SK-N-SH treated with all-trans-retinoic acid at 6 μM for 48 hours (cell line): ENCODE results near the gene AGTPBP1.

Experiments
- ATAC-seq: fragments of 200-7000 bp; cut with Tn5 transposase; 3 replicates; pipeline ENCODE4 v1.9.1; 2020; ENCODE audit warnings: mild to moderate bottlenecking, moderate library complexity
- ARNTL ChIP-seq: fragments of 450-650 bp; formaldehyde crosslinking; IDR thresholded peaks from 2 replicates; pipeline ENCODE4 v1.5.0; 2020; ENCODE audit warnings: low read depth, mild to moderate bottlenecking, moderate library complexity, borderline replicate concordance
- BACH2 ChIP-seq: fragments of 250-450 bp; sonication (Bioruptor Pico); IDR thresholded peaks from 2 replicates; pipeline ENCODE4 v1.9.0; 2021; ENCODE audit warnings: mild to moderate bottlenecking, borderline replicate concordance
- CSDC2 ChIP-seq: fragments of 250-450 bp; sonication (Bioruptor Pico); IDR thresholded peaks from 2 replicates; pipeline ENCODE4 v1.5.0; 2020; ENCODE audit warnings: mild to moderate bottlenecking, moderate library complexity
- ESRRG ChIP-seq: fragments of 250-450 bp; sonication (Bioruptor Pico); IDR thresholded peaks from 2 replicates; pipeline ENCODE4 v1.6.1; 2021; ENCODE audit warnings: mild to moderate bottlenecking
- GLIS3 ChIP-seq: fragments of 250-450 bp; sonication (Bioruptor Pico); IDR thresholded peaks from 2 replicates; pipeline ENCODE4 v1.5.0; 2020; ENCODE audit warnings: mild to moderate bottlenecking, moderate library complexity
- ISL1 ChIP-seq: fragments of 250-450 bp; sonication (Bioruptor Pico); IDR thresholded peaks from 2 replicates; pipeline ENCODE4 v2.1.2; 2022; ENCODE audit warnings: mild to moderate bottlenecking, moderate library complexity
- OSR1 ChIP-seq: fragments of 250-450 bp; sonication (Bioruptor Pico); IDR thresholded peaks from 2 replicates; pipeline ENCODE4 v1.8.0; 2022; ENCODE audit warnings: moderate library complexity, mild to moderate bottlenecking, inconsistent platforms
- PPARA ChIP-seq: fragments of 250-450 bp; sonication (Bioruptor Pico); IDR thresholded peaks from 2 replicates; pipeline ENCODE4 v1.5.0; 2020; ENCODE audit warnings: mild to moderate bottlenecking, borderline replicate concordance
- RARB ChIP-seq: fragments of 250-450 bp; sonication (Bioruptor Pico); IDR thresholded peaks from 2 replicates; pipeline ENCODE4 v1.8.0; 2021; ENCODE audit warnings: mild to moderate bottlenecking, moderate library complexity
- SNAI2 ChIP-seq: fragments of 250-450 bp; sonication (Bioruptor Pico); IDR thresholded peaks from 2 replicates; pipeline ENCODE4 v1.5.0; 2020; ENCODE audit warnings: mild to moderate bottlenecking, moderate library complexity
- TOX ChIP-seq: fragments of 250-450 bp; sonication (Bioruptor Pico); IDR thresholded peaks from 2 replicates; pipeline ENCODE4 v1.8.0; 2021; ENCODE audit warnings: mild to moderate bottlenecking, moderate library complexity, borderline replicate concordance
- ZC3H10 ChIP-seq: fragments of 250-450 bp; sonication (Bioruptor Pico); IDR thresholded peaks from 2 replicates; pipeline ENCODE4 v1.5.1; 2021; ENCODE audit warnings: mild to moderate bottlenecking, moderate library complexity
- ZFP3 ChIP-seq: fragments of 250-450 bp; sonication (Bioruptor Pico); IDR thresholded peaks from 2 replicates; pipeline ENCODE4 v1.5.0; 2020; ENCODE audit warnings: mild to moderate bottlenecking, moderate library complexity
- ZFP30 ChIP-seq: fragments of 450-650 bp; formaldehyde crosslinking; IDR thresholded peaks from 2 replicates; pipeline ENCODE4 v1.5.0; 2022; ENCODE audit warnings: mild to moderate bottlenecking, moderate library complexity
- ZNF565 ChIP-seq: fragments of 450-650 bp; formaldehyde crosslinking; conservative IDR thresholded peaks from 2 replicates; pipeline ENCODE4 v1.5.0; 2020; ENCODE audit warnings: low read depth, mild to moderate bottlenecking, moderate library complexity
- ZNF70 ChIP-seq: fragments of 450-650 bp; formaldehyde crosslinking; IDR thresholded peaks from 2 replicates; pipeline ENCODE4 v1.5.0; 2020; ENCODE audit warnings: mild to moderate bottlenecking, moderate library complexity
- ZNF8 ChIP-seq: fragments of 450-650 bp; formaldehyde crosslinking; IDR thresholded peaks from 2 replicates; pipeline ENCODE4 v1.5.0; 2020; ENCODE audit warnings: mild to moderate bottlenecking, moderate library complexity
- TF ChIP-seq, protein P1 (sequence below): fragments of 250-450 bp; sonication (Bioruptor Pico); IDR thresholded peaks from 2 replicates; pipeline ENCODE4 v1.5.1; 2021; ENCODE audit warnings: mild to moderate bottlenecking, moderate library complexity
- TF ChIP-seq, protein P2 (sequence below): fragments of 250-450 bp; sonication (Bioruptor Pico); IDR thresholded peaks from 2 replicates; pipeline ENCODE4 v1.5.1; 2020; ENCODE audit warnings: low read depth, mild to moderate bottlenecking, moderate library complexity
- TF ChIP-seq, protein P3 (sequence below): fragments of 250-450 bp; sonication (Bioruptor Pico); IDR thresholded peaks from 2 replicates; pipeline ENCODE4 v1.8.0; 2021; ENCODE audit warnings: low read depth, mild to moderate bottlenecking, moderate library complexity, borderline replicate concordance
- TF ChIP-seq, protein P4 (sequence below): fragments of 250-450 bp; sonication (Bioruptor Pico); IDR thresholded peaks from 2 replicates; pipeline ENCODE4 v1.8.0; 2020; ENCODE audit warnings: mild to moderate bottlenecking, moderate library complexity, borderline replicate concordance

The AGTPBP1 gene

DNA sequence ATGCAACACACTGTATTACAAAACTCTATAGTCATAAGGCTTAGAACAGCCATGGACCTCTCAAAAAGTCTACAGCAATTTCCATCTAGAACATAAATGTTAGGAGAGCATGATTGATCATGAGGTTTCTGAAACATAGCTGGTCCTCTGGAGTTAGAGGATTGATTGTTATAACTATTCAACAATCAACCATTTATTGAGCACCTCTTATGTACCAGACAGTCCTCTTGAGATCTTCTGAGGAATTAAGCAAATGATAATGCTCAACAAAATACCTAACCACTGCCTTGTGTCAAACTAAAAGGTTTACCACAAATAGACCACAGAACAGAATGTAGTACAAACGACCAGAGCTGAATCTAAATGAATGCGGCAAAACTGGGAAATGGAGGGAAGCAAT, 3.4 kb upstream of the AGTPBP1 start:
- TF ChIP-seq ZC3H10 (CRISPR knock-in tag) = no peak
- no peak for TF ChIP-seq SNAI2 (CRISPR knock-in tag)
- TF ChIP-seq, protein P1, sequence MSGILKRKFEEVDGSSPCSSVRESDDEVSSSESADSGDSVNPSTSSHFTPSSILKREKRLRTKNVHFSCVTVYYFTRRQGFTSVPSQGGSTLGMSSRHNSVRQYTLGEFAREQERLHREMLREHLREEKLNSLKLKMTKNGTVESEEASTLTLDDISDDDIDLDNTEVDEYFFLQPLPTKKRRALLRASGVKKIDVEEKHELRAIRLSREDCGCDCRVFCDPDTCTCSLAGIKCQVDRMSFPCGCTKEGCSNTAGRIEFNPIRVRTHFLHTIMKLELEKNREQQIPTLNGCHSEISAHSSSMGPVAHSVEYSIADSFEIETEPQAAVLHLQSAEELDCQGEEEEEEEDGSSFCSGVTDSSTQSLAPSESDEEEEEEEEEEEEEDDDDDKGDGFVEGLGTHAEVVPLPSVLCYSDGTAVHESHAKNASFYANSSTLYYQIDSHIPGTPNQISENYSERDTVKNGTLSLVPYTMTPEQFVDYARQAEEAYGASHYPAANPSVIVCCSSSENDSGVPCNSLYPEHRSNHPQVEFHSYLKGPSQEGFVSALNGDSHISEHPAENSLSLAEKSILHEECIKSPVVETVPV (CRISPR knock-in tag) = no peak
- TF ChIP-seq ZNF565 (CRISPR knock-in tag) = no peak
- no peak for TF ChIP-seq TOX (CRISPR knock-in tag)
- no peak for TF ChIP-seq RARB (CRISPR knock-in tag)
- no peak for TF ChIP-seq ZFP3 (CRISPR knock-in tag)
- TF ChIP-seq OSR1 (CRISPR knock-in tag) = no peak
- TF ChIP-seq ARNTL (CRISPR knock-in tag) = no peak
- no peak for TF ChIP-seq BACH2
- TF ChIP-seq ZFP30 = no peak
- TF ChIP-seq CSDC2 (CRISPR knock-in tag) = no peak
- TF ChIP-seq ZNF70 (CRISPR knock-in tag) = no peak

DNA sequence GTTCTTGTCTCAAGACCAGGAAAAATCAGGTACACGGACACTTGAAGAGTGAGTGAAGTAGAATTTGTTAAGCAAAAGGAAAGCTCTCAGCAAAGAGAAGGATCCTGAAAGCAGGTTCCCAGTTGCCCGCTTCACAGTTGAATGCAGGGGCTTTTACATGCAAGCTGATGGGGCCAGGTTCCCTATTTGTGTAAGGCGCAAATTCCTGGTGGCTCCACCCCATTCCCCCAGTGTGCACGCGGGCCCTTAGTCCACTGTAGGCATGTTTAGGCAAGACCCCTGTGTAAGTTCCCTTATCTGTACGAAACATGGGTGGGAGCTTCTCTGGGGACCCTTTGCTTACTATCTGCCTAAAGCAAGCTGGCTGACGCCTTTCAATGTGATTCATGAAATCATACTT, 2.7 kb upstream of the AGTPBP1 start:
- no peak for ATAC-seq
- no peak for TF ChIP-seq BACH2
- no peak for TF ChIP-seq OSR1 (CRISPR knock-in tag)
- TF ChIP-seq ZC3H10 (CRISPR knock-in tag) = no peak
- TF ChIP-seq SNAI2 (CRISPR knock-in tag) = no peak
- TF ChIP-seq PPARA (CRISPR knock-in tag) = no peak
- TF ChIP-seq TOX (CRISPR knock-in tag) = no peak
- TF ChIP-seq, protein P1 (CRISPR knock-in tag) = no peak
- TF ChIP-seq ZNF565 (CRISPR knock-in tag) = no peak

More for the DNA sequence above, 3.4 kb upstream of the AGTPBP1 start:
- ATAC-seq = no peak

DNA sequence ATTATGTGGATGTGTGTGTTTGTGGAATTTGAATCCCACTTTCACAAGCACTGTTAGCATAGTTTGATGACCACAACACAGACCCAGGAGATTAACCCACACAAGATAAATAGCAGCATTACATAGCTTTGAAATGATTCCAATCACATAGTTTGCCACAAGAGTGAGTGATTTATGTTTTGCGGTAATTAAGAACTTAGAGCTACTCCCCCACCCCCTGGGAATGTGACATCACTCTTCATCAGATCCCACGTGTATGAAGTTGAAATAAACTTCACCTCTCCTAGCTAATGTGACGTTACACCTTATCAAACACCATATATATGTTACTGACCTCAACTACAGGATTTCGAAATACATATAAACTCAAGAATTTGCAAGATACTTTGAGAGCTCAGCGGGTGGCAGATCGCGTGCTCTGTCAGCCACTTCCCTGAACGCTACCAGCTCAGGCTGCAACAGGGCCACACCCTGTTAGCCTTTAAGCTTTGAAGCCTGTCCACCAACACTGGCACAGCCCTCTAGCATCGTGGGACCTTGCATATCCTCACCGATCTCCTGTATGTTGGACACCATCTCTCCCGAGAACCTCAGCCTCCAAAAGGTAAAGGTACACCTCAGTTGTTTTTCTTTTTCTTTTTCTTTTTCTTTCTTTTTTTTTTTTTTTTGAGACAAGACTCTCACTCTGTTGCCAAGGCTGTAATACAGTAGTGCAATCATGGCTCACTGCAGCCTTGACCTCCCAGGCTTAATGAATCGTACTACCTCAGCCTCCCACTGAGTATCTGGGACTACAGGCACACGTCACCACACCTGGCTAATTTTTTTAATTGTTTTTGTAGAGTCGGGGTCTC, 1.7 kb upstream of the AGTPBP1 start:
- TF ChIP-seq, protein P1 (CRISPR knock-in tag) = no peak
- TF ChIP-seq ISL1 (CRISPR knock-in tag) = no peak
- TF ChIP-seq OSR1 (CRISPR knock-in tag) = no peak
- TF ChIP-seq PPARA (CRISPR knock-in tag) = no peak
- TF ChIP-seq ESRRG (CRISPR knock-in tag) = no peak
- TF ChIP-seq, protein P2, sequence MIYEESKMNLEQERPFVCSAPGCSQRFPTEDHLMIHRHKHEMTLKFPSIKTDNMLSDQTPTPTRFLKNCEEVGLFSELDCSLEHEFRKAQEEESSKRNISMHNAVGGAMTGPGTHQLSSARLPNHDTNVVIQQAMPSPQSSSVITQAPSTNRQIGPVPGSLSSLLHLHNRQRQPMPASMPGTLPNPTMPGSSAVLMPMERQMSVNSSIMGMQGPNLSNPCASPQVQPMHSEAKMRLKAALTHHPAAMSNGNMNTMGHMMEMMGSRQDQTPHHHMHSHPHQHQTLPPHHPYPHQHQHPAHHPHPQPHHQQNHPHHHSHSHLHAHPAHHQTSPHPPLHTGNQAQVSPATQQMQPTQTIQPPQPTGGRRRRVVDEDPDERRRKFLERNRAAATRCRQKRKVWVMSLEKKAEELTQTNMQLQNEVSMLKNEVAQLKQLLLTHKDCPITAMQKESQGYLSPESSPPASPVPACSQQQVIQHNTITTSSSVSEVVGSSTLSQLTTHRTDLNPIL (CRISPR knock-in tag) = no peak
- TF ChIP-seq CSDC2 (CRISPR knock-in tag) = no peak
- TF ChIP-seq GLIS3 (CRISPR knock-in tag) = no peak
- no peak for TF ChIP-seq BACH2
- no peak for TF ChIP-seq TOX (CRISPR knock-in tag)
- TF ChIP-seq, protein P3, sequence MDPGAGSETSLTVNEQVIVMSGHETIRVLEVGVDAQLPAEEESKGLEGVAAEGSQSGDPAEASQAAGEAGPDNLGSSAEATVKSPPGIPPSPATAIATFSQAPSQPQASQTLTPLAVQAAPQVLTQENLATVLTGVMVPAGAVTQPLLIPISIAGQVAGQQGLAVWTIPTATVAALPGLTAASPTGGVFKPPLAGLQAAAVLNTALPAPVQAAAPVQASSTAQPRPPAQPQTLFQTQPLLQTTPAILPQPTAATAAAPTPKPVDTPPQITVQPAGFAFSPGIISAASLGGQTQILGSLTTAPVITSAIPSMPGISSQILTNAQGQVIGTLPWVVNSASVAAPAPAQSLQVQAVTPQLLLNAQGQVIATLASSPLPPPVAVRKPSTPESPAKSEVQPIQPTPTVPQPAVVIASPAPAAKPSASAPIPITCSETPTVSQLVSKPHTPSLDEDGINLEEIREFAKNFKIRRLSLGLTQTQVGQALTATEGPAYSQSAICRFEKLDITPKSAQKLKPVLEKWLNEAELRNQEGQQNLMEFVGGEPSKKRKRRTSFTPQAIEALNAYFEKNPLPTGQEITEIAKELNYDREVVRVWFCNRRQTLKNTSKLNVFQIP (CRISPR knock-in tag) = no peak
- ATAC-seq = no peak

DNA sequence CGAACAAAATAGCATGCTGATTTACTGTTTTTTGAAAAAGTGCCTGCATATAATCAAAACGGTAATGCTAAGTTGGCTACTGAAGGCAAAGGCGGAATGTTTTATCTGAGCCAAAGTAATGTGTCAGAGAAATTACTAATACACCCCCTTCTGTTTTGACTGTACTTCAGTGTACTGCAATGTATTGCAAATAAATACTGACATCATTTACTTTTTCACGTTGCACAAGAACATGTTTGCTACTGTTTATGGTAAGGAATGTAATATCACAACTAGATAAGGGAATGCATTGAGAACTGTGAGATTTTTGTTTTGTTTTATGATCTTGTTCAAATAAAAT, 813 bp upstream of the AGTPBP1 start:
- peak; percentile 2; the same call in 2 of the 3 replicates for ATAC-seq
- TF ChIP-seq ZNF8 (no peak), GLIS3 (CRISPR knock-in tag) (no peak), ZFP3 (CRISPR knock-in tag) (no peak), PPARA (CRISPR knock-in tag) (no peak), ISL1 (CRISPR knock-in tag) (no peak)
- TF ChIP-seq, protein P4, sequence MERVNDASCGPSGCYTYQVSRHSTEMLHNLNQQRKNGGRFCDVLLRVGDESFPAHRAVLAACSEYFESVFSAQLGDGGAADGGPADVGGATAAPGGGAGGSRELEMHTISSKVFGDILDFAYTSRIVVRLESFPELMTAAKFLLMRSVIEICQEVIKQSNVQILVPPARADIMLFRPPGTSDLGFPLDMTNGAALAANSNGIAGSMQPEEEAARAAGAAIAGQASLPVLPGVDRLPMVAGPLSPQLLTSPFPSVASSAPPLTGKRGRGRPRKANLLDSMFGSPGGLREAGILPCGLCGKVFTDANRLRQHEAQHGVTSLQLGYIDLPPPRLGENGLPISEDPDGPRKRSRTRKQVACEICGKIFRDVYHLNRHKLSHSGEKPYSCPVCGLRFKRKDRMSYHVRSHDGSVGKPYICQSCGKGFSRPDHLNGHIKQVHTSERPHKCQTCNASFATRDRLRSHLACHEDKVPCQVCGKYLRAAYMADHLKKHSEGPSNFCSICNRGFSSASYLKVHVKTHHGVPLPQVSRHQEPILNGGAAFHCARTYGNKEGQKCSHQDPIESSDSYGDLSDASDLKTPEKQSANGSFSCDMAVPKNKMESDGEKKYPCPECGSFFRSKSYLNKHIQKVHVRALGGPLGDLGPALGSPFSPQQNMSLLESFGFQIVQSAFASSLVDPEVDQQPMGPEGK (CRISPR knock-in tag) = no peak
- TF ChIP-seq, protein P3 (CRISPR knock-in tag) = no peak
- TF ChIP-seq, protein P2 (CRISPR knock-in tag) = no peak
